GM10248 (cell line): ENCODE results near the gene UROD.

Experiments
- CTCF ChIA-PET: fragments of 300-600 bp; sonication (Branson Sonifier 250); formaldehyde crosslinking; extraction: SDS; loops from one replicate; lab custom pipeline; 2021; ENCODE audit warnings: antibody characterized with exemption; lab: Yijun Ruan, JAX
- POLR2A ChIA-PET: fragments of 350-650 bp; sonication (Branson Sonifier 250); formaldehyde crosslinking; extraction: SDS; loops from one replicate; lab custom pipeline; 2020; ENCODE audit warnings: antibody characterized with exemption; lab: Yijun Ruan, JAX
- DNase-seq: peaks from one replicate; pipeline ENCODE4 v3.0.0; 2012; ENCODE audit errors: extremely low spot score
- CTCF ChIP-seq: IDR thresholded peaks from 2 replicates; pipeline ENCODE4 v1.5.1; 2012; ENCODE audit warnings: mild to moderate bottlenecking, low read depth; ENCODE audit errors: extremely low read depth, missing control alignments, control extremely low read depth

Gene UROD

DNA sequence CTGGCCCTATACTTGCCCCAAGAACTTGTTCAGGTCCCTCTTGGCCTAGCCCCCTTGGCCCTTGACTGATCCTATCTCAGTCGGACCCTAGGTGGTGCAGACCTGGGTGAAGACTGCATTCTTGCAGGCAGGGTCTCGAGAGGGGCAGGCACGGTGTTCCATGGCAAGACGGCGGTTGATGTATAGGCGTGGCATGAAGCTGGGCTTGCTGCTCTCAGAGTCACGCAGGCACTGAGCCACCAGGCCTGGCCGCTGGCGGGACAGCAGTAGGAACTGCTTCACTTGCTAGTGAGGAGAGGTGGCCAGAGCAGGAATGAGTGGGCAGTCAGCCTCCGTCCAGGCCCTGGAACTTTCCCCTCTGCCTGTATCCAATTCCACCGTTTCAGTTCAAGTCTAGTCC is 4.7 kb upstream of the UROD start:
- no peak for DNase-seq
- ChIA-PET POLR2A (no interaction called here), CTCF (interaction anchor here (1.3 to 4.7 kb wide), 5 partner anchors 11 to 293 kb away, joined by 3 to 23 read pairs (median 5); no protein-coding TSS in a partner anchor)
- no peak for TF ChIP-seq CTCF

DNA sequence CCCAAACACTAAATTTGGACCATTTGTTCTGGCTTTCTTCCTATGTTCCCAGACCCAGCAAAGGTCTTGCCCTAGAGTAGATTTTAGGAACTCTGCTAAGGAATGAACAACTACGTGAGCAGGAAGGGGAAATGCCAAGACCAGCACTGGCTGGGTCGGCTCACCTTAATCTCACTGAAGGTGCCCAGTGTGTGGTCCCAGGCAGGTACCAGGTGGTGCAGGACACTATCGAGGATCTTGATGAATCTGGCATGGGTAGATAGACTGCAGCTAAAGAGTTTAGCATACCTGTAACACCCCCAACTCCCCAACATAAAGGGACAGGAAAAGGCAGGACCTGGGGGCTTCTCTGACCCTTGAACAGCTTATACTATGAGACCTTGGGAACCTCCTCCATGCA is 4.0 kb upstream of the UROD start:
- ChIA-PET CTCF (interaction anchor here (1.3 to 4.7 kb wide), 3 partner anchors 11 to 217 kb away, joined by 3 to 23 read pairs (median 5); no protein-coding TSS in a partner anchor), POLR2A (no interaction called here)
- no peak for TF ChIP-seq CTCF
- no peak for DNase-seq

DNA sequence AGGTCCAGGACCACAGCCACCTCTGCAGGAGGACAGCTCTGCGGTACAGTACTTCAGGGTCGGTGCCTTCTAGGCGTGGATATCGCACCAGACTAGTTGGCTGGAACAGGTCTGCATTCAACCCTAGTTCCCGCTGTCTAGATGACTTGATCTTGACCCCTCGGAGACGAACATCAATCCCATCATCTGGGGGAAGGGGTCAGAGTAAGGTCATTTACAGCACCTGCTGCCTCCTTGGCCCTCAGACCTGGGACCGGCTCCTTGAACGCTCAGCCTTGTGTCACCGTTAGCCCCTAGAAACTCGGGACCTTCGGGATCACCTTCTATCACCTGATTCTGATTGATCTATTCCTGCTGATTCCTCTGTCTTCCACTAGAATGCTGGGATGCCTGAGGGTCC is 3.5 kb upstream of the UROD start:
- ChIA-PET CTCF (interaction anchor here (1.3 to 6.5 kb wide), 4 partner anchors 10 to 292 kb away, joined by 3 to 188 read pairs (median 14); no protein-coding TSS in a partner anchor), POLR2A (no interaction called here)
- no peak for DNase-seq
- no peak for TF ChIP-seq CTCF

DNA sequence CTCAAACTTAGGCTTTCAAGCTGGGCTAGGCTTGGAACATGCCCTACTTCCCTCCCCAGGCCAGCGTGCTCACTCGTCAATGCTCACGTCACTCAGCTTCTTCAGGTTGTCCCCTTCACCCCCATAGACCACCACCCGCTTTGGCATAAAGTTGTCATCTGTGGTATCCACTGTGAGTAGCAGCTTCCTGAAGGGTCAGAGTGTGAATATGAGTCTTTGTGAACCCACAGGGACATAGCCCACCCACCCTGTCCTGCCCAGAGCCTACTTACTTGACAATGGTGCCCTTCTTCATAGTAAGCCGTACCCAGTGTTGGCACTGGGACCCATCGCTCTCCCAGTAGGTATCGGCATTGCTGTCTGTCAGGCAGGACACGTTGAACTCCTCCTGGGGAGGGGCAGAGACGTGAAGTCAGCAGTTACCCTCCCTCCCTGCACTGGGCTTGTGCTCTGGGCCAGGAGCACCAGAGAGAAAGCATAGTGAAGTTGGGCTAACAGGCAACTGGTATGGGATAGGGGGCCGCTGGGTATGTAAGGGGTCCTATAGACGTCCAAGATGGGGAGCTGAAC is 2.7 kb upstream of the UROD start:
- ChIA-PET POLR2A (no interaction called here), CTCF (interaction anchor here (1.3 to 11.4 kb wide), 4 partner anchors 21 to 482 kb away, joined by 3 to 188 read pairs (median 63); partner anchors contain the start of gene TESK2)
- TF ChIP-seq CTCF: no peak
- DNase-seq: no peak

DNA sequence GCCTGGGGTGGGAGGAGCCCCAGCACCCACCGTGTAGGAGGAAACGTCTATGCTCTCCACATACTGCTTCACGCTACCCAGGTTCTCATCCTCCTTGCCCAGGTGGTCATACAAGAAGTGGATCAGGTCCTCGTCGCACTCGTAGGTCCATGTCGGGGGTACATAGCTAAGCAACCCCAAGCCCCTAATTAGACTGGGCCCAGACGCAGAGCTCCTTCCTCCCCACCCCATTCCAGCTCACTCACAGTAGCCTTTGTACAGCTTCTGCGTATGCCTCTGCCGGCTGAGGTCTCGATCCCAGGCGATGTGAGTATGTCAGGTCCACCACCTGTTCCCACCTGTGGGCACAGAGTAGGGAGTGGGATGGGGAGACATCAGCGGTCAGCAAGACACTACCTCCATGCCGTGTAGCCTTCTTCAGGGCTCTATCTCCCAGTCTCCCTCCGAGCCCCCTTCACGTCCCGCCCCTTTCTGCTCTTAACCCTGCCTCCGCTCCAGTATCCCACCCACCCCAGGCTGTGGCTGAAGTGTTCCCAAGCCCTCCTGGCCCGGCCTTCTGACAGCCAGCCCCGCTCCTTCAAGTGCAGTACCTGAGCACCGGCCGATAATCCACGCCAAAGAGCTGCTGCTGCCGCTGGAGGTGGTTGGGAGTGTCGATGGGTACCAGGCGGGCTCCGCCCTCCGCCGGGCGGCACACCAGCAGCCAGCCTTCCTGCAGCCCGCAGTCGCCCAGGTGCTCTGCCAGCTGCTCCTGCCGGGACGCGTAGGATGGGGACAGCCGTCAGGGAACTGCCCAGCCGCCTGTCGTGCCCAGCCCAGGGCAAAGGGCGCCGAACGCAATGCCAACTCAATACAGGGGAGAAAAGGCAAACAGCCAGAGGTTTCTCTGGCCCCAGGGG is 1.8 kb upstream of the UROD start:
- no peak for DNase-seq
- ChIA-PET POLR2A (interaction anchor here (0.6 to 2.8 kb wide), 7 partner anchors 8 to 575 kb away, joined by 3 to 24 read pairs (median 6); partner anchors contain the start of genes PLK3, PRDX1 and RNU5D-1), CTCF (interaction anchor here (0.7 to 11.4 kb wide), 18 partner anchors 11 to 481 kb away, joined by 3 to 188 read pairs (median 4); partner anchors contain the start of genes BTBD19, PLK3, RNU5D-1 and TESK2)
- TF ChIP-seq CTCF: no peak
